Measurements from ENCODE around the gene NR2C2.

DNA sequence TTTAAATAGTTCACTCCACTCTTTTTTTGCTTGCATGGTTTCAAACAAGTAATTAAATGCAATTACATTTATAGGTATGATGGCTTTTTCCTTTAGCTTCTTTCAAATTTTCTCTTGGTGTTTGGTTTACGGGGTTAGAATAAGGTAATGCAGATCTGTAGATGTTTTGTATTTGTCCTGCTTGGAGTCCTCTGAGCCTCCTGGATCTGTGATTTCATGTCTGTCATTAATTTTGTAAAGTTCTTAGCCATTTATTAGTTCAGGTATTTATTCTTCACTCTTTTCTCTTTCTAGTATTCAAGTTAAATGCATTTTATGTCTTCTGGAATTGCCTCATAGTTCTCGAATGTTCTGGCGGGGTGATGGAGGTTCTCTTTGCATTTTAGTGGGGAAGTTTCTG lies 119.1 kb downstream of the NR2C2 start:
- no peak for TF ChIP-seq CTCF (IDR thresholded peaks at IDR 0.05)
- no peak for TF ChIP-seq POLR2A (IDR thresholded peaks at IDR 0.05)
